ENCODE measurements around the gene PPP1R3F. TPM values are rescaled to one million over a fixed set of nuclear protein-coding genes. Genes with fewer than 3 reads are reported as not detected.
"Not testable (repeated sequence)": the region's sequence is repeated elsewhere in the genome, so short reads cannot be mapped to it uniquely, and the experiment has no call there.

Gene PPP1R3F
- total RNA-seq, 1 experiment from 2014 or later = 7.3 TPM

DNA sequence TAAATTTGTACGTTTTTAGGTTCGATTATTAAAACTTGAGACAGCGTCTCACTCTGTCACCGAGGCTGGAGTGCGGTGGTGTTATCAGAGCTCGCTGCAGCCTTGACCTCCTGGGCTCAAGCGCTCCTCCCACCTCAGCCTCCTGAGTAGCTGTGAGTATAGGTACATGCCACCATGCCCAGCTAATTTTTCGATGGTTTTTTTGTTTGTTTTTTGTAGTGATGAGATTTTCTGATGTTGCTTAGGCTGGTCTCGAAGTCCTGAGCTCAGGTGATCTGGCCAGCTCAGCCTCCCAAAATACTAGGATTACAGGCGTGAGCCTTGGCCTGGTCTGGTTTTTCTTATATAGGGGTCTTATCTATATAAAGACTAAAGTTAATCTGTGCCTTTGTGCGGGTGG, 60.8 kb downstream of the PPP1R3F start:
- not testable (repeated sequence) for H3K4me1 Mint-ChIP-seq; H4K91ac ChIP-seq (ENCODE audit: insufficient read length, low read depth, low read length); H4K8ac ChIP-seq (replicated peaks; ENCODE audit: insufficient read length, low read depth, low read length); H3K36me3 Mint-ChIP-seq (ENCODE audit: insufficient read depth in 1 of 3, low read depth in 3 of 3); H4K20me1 ChIP-seq (ENCODE audit: control insufficient read depth, insufficient read depth, insufficient read length); H3K23ac ChIP-seq (ENCODE audit: insufficient read length, low read depth, low read length); H2BK15ac ChIP-seq (ENCODE audit: low read depth, low read length); H2BK20ac ChIP-seq (ENCODE audit: low read depth, low read length, poor library complexity, severe bottlenecking); H3K56ac ChIP-seq (ENCODE audit: insufficient read length, low read depth, low read length); H2BK12ac ChIP-seq (ENCODE audit: insufficient read length, low read depth, low read length); H3T11ph ChIP-seq (ENCODE audit: low read length); H2AK5ac ChIP-seq (ENCODE audit: insufficient read length, low read length); H3K79me1 ChIP-seq (ENCODE audit: insufficient read depth, low read depth, low read length, poor library complexity, severe bottlenecking); H3K27me3 ChIP-seq (ENCODE audit: insufficient read depth, low read length); H3K27ac ChIP-seq (ENCODE audit: insufficient read length, low read depth, low read length); H3K18ac ChIP-seq (ENCODE audit: insufficient read length, low read depth, low read length); H3K4me1 ChIP-seq (ENCODE audit: insufficient read depth, low read length); H3K23me2 ChIP-seq (ENCODE audit: insufficient read length, low read depth, low read length, poor library complexity, severe bottlenecking); H3K9me3 Mint-ChIP-seq; H2AFZ ChIP-seq (ENCODE audit: low read length); H3K14ac ChIP-seq (ENCODE audit: insufficient read depth, low read length); H3K4me3 Mint-ChIP-seq; H3K9me3 ChIP-seq (ENCODE audit: control insufficient read depth, low read depth, low read length); DNase-seq; H3K27me3 Mint-ChIP-seq (ENCODE audit: low read depth); H4K5ac ChIP-seq (ENCODE audit: insufficient read length, low read depth, low read length); H3K27ac Mint-ChIP-seq; H3K9ac ChIP-seq (ENCODE audit: extremely low read depth, insufficient read length, low read length); H3K4ac ChIP-seq (ENCODE audit: low read depth, low read length); H3K4me2 ChIP-seq (ENCODE audit: insufficient read depth, insufficient read length, low read length); H3K79me2 ChIP-seq (ENCODE audit: insufficient read depth, low read length); H2BK120ac ChIP-seq (ENCODE audit: low read depth, low read length, poor library complexity, severe bottlenecking); H2BK5ac ChIP-seq (ENCODE audit: insufficient read length, low read length)
- WGBS (ENCODE audit: extremely low coverage, insufficient read length, low lambda C conversion rate) = no CpG with 5 or more reads among the region's 11 CpGs

DNA sequence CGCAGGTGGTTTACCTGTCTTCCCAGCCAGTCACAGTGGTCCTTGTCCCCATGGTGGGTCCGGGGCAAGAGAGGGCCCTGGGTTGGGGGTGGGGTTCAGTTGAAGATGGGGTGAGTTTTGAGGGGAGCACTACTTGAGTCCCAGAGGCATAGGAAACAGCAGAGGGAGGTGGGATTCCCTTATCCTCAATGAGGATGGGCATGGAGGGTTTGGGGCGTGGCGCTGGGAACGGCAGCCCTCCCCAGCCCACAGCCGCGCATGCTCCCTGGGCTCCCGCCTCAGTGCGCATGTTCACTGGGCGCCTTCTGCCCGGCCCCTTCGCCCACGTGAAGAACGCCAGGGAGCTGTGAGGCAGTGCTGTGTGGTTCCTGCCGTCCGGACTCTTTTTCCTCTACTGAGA, 61.7 kb downstream of the PPP1R3F start, which contains the start of gene GAGE13:
Gene GAGE13 (plus strand): TSS at position 301 of the 400 bp plus-strand sequence. CDS start 1,156 bp downstream, outside the sequence.
- H3K56ac ChIP-seq (ENCODE audit: insufficient read length, low read depth, low read length); H3K9me3 Mint-ChIP-seq; H3K4me1 ChIP-seq (ENCODE audit: insufficient read depth, low read length); H3K9ac ChIP-seq (ENCODE audit: extremely low read depth, insufficient read length, low read length); H2BK20ac ChIP-seq (ENCODE audit: low read depth, low read length, poor library complexity, severe bottlenecking); H2BK120ac ChIP-seq (ENCODE audit: low read depth, low read length, poor library complexity, severe bottlenecking); H4K20me1 ChIP-seq (ENCODE audit: control insufficient read depth, insufficient read depth, insufficient read length); H4K5ac ChIP-seq (ENCODE audit: insufficient read length, low read depth, low read length); H3K4me2 ChIP-seq (ENCODE audit: insufficient read depth, insufficient read length, low read length); H3K9me3 ChIP-seq (ENCODE audit: control insufficient read depth, low read depth, low read length); H4K91ac ChIP-seq (ENCODE audit: insufficient read length, low read depth, low read length); H3K14ac ChIP-seq (ENCODE audit: insufficient read depth, low read length); H2AK5ac ChIP-seq (ENCODE audit: insufficient read length, low read length); H3K23ac ChIP-seq (ENCODE audit: insufficient read length, low read depth, low read length); H3K4me3 Mint-ChIP-seq; H3K27me3 Mint-ChIP-seq (ENCODE audit: low read depth); H4K8ac ChIP-seq (replicated peaks; ENCODE audit: insufficient read length, low read depth, low read length); H3K27ac Mint-ChIP-seq; H3K27me3 ChIP-seq (ENCODE audit: insufficient read depth, low read length); H3K27ac ChIP-seq (ENCODE audit: insufficient read length, low read depth, low read length); H3K79me2 ChIP-seq (ENCODE audit: insufficient read depth, low read length); H3K18ac ChIP-seq (ENCODE audit: insufficient read length, low read depth, low read length); H3K79me1 ChIP-seq (ENCODE audit: insufficient read depth, low read depth, low read length, poor library complexity, severe bottlenecking); H2AFZ ChIP-seq (ENCODE audit: low read length); H2BK12ac ChIP-seq (ENCODE audit: insufficient read length, low read depth, low read length); H2BK5ac ChIP-seq (ENCODE audit: insufficient read length, low read length); H3K36me3 Mint-ChIP-seq (ENCODE audit: insufficient read depth in 1 of 3, low read depth in 3 of 3); H3K4me1 Mint-ChIP-seq; DNase-seq; H3K23me2 ChIP-seq (ENCODE audit: insufficient read length, low read depth, low read length, poor library complexity, severe bottlenecking); H3K4ac ChIP-seq (ENCODE audit: low read depth, low read length); H2BK15ac ChIP-seq (ENCODE audit: low read depth, low read length); H3T11ph ChIP-seq (ENCODE audit: low read length): not testable (repeated sequence)
- WGBS (ENCODE audit: extremely low coverage, insufficient read length, low lambda C conversion rate) = no CpG with 5 or more reads among the region's 16 CpGs

Measured in H9 (cell line).